Endometrial microvascular endothelial cells (primary cell): ENCODE measurements around the gene BMAL1. TPM values are rescaled to one million over a fixed set of nuclear protein-coding genes. Genes with fewer than 3 reads are reported as not detected.
"Not testable (repeated sequence)": the region's sequence is repeated elsewhere in the genome, so short reads cannot be mapped to it uniquely, and the experiment has no call there.

Experiments
- in situ Hi-C: cut with HindIII; loops from 2 replicates; pipeline ENCODE4 v1.10.0; 2017; ENCODE audit warnings: low sequenced_read_pairs, low pct_unique_long_range_greater_than_20kb; ENCODE audit errors: inconsistent ontology term
- total RNA-seq: library from RNA; depleted of rRNA; stranded (reverse); fragments of >200 nt; gene quantifications from one replicate; pipeline ENCODE4 v1.2.3, GENCODE V29; 2015; ENCODE audit errors: inconsistent ontology term

The BMAL1 gene
- total RNA-seq, 1 donor from 2014 or later = 16.4 TPM

DNA sequence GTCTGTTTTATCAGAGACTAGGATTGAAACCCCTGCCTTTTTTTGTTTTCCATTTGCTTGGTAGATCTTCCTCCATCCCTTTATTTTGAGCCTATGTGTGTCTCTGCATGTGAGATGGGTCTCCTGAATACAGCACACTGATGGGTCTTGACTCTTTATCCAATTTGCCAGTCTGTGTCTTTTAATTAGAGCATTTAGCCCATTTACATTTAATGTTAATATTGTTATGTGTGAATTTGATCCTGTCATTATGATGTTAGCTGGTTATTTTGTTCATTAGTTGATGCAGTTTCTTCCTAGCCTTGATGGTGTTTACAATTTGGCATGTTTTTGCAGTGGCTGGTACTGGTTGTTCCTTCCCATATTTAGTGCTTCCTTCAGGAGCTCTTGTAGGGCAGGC, 120.7 kb downstream of the BMAL1 start:
- in situ Hi-C loops = loop anchor here (25.0 kb wide), 1 partner anchor 186 kb away; no protein-coding TSS in a partner anchor

DNA sequence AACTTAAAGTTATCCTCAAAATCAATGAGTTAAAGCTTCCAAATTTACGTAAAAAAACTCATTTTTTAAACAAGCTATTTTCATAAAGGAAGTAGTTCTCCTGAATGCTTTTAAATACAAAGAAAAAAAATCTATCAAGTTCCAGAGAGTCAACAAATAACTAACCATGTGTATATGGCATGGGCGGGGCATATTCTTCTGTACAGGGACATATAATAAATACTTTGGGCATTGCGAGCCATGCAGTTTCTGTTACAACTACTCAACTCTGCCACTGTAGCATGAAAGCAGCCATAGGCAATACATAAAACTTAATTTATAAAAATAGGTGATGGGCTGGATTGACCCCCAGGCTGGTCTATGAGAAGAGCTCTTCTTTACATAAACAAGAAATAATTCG, 127.6 kb downstream of the BMAL1 start:
- in situ Hi-C loops = no loop called here

DNA sequence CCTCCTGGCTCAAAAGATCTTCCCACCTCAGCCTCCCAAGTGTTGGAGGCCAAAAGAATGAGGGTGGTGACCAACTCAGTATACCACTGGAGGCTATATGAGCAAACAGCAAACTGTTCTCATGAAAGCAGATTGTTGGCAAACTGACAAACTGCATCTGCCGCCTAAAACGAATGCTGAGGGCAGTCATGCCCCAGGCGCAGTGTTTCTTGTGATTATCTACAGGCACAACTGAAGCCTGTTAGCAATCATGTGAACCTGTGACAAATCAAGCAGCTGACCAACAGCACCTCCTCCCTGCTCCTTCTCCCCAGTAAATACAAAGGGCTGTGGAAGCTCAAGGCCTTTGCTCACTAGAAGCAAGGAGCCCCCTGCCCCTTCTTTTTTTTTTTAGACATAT, 137.6 kb downstream of the BMAL1 start:
- in situ Hi-C loops = no loop called here

DNA sequence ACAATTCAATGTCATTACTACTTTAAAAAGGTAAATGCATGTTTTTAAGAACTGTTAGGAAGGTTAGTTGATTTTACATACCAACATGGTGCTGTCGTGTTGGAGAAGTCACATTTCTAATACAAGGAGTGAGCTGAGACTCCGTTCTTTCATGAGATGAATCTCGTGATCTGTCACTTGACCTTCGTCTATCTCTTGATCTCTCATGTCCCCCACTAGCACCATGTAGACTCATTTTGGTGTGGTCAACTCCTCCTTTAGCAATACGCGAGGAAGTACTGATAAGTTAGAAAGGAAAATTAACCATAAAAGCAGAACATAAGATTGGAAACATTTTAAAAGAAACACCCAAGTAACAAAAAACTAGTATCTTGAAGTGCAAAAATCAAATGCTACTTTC, 144.0 kb downstream of the BMAL1 start:
- in situ Hi-C loops = no loop called here

DNA sequence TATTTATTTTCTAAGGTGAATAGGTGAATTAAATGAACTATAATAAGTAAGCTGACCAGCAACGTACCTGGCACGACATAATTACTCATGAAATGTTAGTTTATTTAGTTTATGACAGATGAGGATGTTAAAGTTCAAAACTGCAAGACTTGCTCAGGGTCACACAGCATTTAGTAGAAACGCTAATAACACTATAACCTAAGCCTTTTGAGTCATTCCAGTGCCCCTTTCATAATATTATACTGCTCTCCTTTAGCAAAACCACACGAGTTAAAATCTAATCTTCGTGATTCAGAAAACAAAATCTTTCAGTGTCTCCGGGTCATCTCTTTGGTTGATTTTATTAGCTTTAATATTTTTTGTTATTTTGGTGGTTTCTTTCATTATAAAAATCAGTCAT, 145.8 kb downstream of the BMAL1 start:
- in situ Hi-C loops = no loop called here

DNA sequence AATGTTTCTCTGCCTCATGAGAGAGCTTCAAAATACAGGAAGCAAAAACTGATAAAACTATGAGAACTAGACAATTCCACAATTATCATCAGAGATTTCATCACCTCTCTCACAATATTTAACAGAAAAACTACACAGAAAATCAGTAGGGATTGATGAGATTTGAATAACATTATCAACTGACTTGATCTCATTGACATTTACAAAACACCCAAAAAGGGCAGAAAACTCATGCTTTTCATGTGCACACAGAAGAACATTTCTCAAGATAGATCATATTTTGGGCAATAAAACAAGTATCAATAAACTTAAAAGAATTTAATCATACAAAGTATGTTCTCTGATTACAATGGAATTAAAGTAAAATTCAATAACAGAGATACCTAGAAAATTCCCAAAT, 149.8 kb downstream of the BMAL1 start:
- in situ Hi-C loops = no loop called here

DNA sequence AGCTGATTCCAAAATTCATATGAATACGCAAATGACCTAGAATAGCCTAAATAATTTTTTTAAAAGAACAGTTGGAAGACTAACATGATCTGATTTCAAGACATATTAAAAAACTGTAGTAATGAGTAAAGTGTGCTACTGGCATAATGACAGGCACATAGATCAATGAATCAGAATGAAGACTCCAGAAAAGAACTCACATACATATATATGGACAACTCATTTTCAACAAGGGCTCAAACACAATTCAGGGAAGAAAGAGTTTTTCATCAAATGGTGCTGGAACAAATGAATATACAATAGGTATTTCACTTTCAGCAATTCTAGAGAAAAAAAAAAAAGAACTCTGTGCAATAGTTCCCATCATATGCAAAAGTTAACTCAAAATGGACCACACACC, 151.7 kb downstream of the BMAL1 start:
- in situ Hi-C loops = no loop called here

DNA sequence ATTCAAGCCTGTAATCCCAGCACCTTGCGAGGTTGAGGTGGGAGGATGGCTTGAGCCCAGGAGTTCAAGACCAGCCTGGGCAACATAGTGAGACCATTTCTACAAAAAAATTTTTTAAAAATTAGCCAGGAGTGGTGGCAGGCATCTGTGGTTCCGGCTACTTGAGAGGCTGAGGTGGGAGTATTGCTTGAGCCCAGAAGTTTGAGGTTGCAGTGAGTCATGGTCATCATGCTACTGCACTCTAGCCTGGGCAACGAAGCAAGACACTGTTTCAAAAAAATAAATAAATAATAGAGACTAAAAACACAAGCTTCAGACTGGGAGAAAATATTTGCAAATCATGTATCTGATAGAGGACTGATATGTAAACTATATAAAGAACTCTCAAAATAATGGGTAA, 152.2 kb downstream of the BMAL1 start:
- in situ Hi-C loops = no loop called here

DNA sequence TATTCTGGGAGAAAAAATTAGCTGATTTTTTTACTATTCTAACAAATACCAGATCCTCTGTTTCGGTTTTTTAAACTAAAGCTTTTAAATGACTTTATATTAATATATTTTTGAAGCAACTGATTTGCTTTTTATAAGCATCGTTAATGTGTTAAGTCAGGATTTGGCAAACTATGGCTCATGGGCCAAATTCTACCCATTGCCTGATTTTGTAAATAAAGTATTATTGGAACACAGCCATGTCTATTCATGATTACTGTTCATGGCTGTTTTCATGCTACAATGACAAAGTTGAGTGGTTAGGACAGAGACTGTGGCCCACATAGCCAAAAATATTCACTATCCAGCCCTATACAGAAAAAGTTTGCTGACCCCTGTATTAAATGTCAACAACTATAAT, 155.8 kb downstream of the BMAL1 start:
- in situ Hi-C loops = no loop called here

DNA sequence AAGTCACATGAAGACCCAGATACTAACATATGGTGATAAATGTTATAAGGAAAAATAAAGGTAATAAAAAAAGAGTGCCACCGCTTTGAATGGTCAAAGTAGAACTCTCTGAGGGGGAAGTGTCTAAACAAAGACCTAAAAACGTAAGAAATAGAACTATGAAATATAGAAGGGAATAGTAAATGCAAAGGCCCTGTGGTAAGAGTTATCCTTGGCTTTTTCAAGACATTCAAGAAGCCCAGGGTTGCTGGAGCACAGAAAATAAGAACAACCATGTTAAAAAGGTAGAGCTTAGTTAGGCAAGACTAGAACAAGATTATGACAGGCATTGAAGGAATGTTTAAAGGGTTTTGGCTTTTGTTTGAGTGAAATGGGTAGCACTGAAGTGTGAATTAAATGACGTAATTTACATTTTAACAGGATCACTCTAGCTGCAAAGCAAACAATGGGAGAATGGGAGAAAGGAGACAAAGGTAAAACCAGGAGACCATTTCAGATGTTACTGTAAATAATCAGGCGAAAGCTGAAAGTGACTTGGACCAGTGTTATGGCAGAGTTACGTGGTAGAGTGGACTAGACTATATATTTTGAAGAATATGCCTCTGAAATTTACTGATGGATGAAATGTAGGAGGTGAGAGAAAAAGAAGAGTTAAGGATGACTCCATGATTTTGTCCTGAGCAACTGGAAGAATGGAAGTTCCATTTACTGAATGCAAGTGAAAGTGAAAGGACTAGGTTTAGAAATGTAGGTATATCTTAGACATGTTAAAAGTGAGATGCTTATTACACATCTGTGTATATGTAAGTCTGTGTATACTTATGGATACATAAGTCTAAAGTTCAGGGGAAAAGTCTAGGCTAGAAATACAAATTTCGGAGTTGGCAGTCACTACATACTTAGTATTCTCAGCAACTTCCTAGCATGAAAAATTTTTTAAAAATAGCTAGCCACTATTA, 156.9 kb downstream of the BMAL1 start:
- in situ Hi-C loops = no loop called here

DNA sequence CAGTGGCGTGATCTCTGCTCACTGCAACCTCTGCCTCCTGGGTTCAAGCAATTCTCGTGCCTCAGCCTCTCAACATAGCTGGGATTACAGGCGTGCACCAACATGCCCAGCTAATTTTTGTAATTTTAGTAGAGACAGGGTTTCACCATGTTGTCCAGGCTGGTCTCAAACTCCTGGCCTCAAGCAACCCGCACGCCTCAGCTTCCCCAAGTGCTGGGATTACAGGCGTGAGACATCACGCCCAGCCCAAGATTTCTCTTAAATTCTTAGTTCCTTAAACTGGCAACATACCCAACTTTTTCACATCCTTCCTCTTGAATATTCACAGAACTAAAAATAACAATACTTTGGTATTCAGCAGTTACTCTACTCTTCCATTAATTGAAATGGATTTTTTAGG, 159.2 kb downstream of the BMAL1 start:
- in situ Hi-C loops = not testable (repeated sequence)

Other genes starting within 250 kb of the BMAL1 start
- gene BTBD10, start 185.4 kb downstream of the BMAL1 start, total RNA-seq = 86.3 TPM
- gene PTH, start 218.2 kb downstream of the BMAL1 start, total RNA-seq = not detected